Thyroid gland (tissue), 4 donors: ENCODE measurements around the gene OTP.

ENCODE experiments used
- CTCF ChIP-seq, 6 experiments: fragments of 200-600 bp in 3 of 6; fragments of 450-650 bp in 3 of 6; sonication (generic) in 3 of 6; IDR thresholded peaks; one replicate each; pipeline ENCODE4 v1.5.1; 2016 to 2019; ENCODE audit warnings: antibody characterized with exemption in 6 of 6, mild to moderate bottlenecking in 2 of 6, inconsistent platforms in 1 of 6, moderate library complexity in 1 of 6
- POLR2A ChIP-seq, 2 donors: fragments of 450-650 bp; IDR thresholded peaks; one replicate each; pipeline ENCODE4 v1.6.1; 2017; ENCODE audit warnings: antibody characterized with exemption in 2 of 2, mild to moderate bottlenecking in 2 of 2, moderate library complexity in 1 of 2

- TF ChIP-seq POLR2A (IDR thresholded peaks at IDR 0.05), result no peak
- TF ChIP-seq CTCF (IDR thresholded peaks at IDR 0.05), result no peak
Observed at GRCh38 chr5:77629509-77630113, 8.9 kb downstream of the OTP start.
